HG03060 (cell line): ENCODE data around the gene FBXW7.

ENCODE experiments used
- ATAC-seq: cut with Tn5 transposase; IDR thresholded peaks from one replicate; pipeline ENCODE4 v1.9.1; 2021; ENCODE audit warnings: low read depth, moderate number of reproducible peaks; ENCODE audit not compliant: unreplicated experiment

Gene FBXW7

GRCh38 chr4:152434011-152434410 is 101.9 kb downstream of the FBXW7 start:
- ATAC-seq: no peak

GRCh38 chr4:152431784-152432183 is 104.1 kb downstream of the FBXW7 start:
- ATAC-seq: no peak

- ATAC-seq: no peak
Measured at GRCh38 chr4:152431291-152431690, 104.6 kb downstream of the FBXW7 start.

GRCh38 chr4:152430507-152430906 is 105.4 kb downstream of the FBXW7 start:
- no peak for ATAC-seq

- ATAC-seq: no peak
Measured at GRCh38 chr4:152427981-152428380, 107.9 kb downstream of the FBXW7 start.

GRCh38 chr4:152424977-152425376 is 110.9 kb downstream of the FBXW7 start:
- ATAC-seq: no peak

GRCh38 chr4:152424396-152424795 is 111.5 kb downstream of the FBXW7 start:
- no peak for ATAC-seq

- ATAC-seq: no peak
Measured at GRCh38 chr4:152422817-152423320, 113.0 kb downstream of the FBXW7 start.

GRCh38 chr4:152421576-152421975 is 114.3 kb downstream of the FBXW7 start:
- ATAC-seq: no peak

GRCh38 chr4:152419809-152420208 is 116.1 kb downstream of the FBXW7 start:
- ATAC-seq: no peak

GRCh38 chr4:152417673-152418072 is 118.2 kb downstream of the FBXW7 start:
- ATAC-seq: no peak

- ATAC-seq: no peak
Measured at GRCh38 chr4:152415980-152416379, 119.9 kb downstream of the FBXW7 start.

- ATAC-seq: no peak
Measured at GRCh38 chr4:152408514-152409327, 127.2 kb downstream of the FBXW7 start.

GRCh38 chr4:152401424-152401823 is 134.5 kb downstream of the FBXW7 start:
- ATAC-seq: no peak

- ATAC-seq: no peak
Measured at GRCh38 chr4:152399246-152399645, 136.6 kb downstream of the FBXW7 start.

GRCh38 chr4:152398060-152398459 is 137.8 kb downstream of the FBXW7 start:
- ATAC-seq: no peak

- no peak for ATAC-seq
Measured at GRCh38 chr4:152394791-152395190, 141.1 kb downstream of the FBXW7 start.

- ATAC-seq: no peak
Measured at GRCh38 chr4:152392079-152392478, 143.8 kb downstream of the FBXW7 start.

- ATAC-seq: no peak
Measured at GRCh38 chr4:152390216-152390615, 145.7 kb downstream of the FBXW7 start.

GRCh38 chr4:152389359-152389758 is 146.5 kb downstream of the FBXW7 start:
- no peak for ATAC-seq

GRCh38 chr4:152385551-152385950 is 150.3 kb downstream of the FBXW7 start:
- no peak for ATAC-seq

GRCh38 chr4:152382057-152382785 is 153.7 kb downstream of the FBXW7 start:
- ATAC-seq: no peak
